ENCODE results near the gene BLTP2. TPM values are rescaled to one million over a fixed set of nuclear protein-coding genes. Genes with fewer than 3 reads are reported as not detected.
A peak's percentile ranks its signal among the peaks of the same experiment; 100 is the strongest.

The BLTP2 gene
- total and polyA plus RNA-seq, 2 of the 13 experiments (the other 11 are each of a cell fraction or from before 2014, with no cell fraction given): 66.7 to 80.9 TPM

GRCh38 chr17:28661635-28662526, 16.9 kb upstream of the BLTP2 start, which contains the start of the genes SDF2 and SUPT6H (continued):
- TF ChIP-seq ZBTB40 (IDR thresholded peaks at IDR 0.05): peak; percentile 34; the same call in 1 of the 2 replicates
- TF ChIP-seq ZBTB40 (CRISPR knock-in tag; IDR thresholded peaks at IDR 0.05): no peak; the same call in 1 of the 2 replicates
- TF ChIP-seq TARDBP (CRISPR knock-in tag; IDR thresholded peaks at IDR 0.05): 0 out of 2 replicates have a peak, but pooled peaks have one; percentile 42
- TF ChIP-seq PBX2 (CRISPR knock-in tag; IDR thresholded peaks at IDR 0.05): no peak
- TF ChIP-seq SP140L (CRISPR knock-in tag; IDR thresholded peaks at IDR 0.05; ENCODE audit: borderline replicate concordance): 0 out of 2 replicates have a peak, but pooled peaks have one; percentile 47
- TF ChIP-seq ZGPAT (CRISPR knock-in tag; IDR thresholded peaks at IDR 0.05): peak; percentile 73
- no peak for TF ChIP-seq ZFAT (CRISPR knock-in tag; conservative IDR thresholded peaks at IDR 0.05)
- peak; percentile 72; the same call in 1 of the 2 replicates for TF ChIP-seq MEIS1 (CRISPR knock-in tag; IDR thresholded peaks at IDR 0.05; ENCODE audit: borderline replicate concordance)
- TF ChIP-seq ZUFSP (CRISPR knock-in tag; IDR thresholded peaks at IDR 0.05; ENCODE audit: borderline replicate concordance): no peak
- TF ChIP-seq ISX (CRISPR knock-in tag; conservative IDR thresholded peaks at IDR 0.05): no peak
- TF ChIP-seq MTF1 (CRISPR knock-in tag; IDR thresholded peaks at IDR 0.05): no peak
- TF ChIP-seq ZNF816 (CRISPR knock-in tag; IDR thresholded peaks at IDR 0.05; ENCODE audit: borderline replicate concordance): peak; percentile 53; the same call in 1 of the 2 replicates
- TF ChIP-seq HNRNPL (IDR thresholded peaks at IDR 0.05; ENCODE audit: low read depth, low read length): 0 out of 2 replicates have a peak, but pooled peaks have one; percentile 22
- TF ChIP-seq ZNF740 (CRISPR knock-in tag; IDR thresholded peaks at IDR 0.05): no peak
